Tibial artery (tissue), 4 donors: ENCODE measurements around the gene IARS1.

Source experiments
- DNase-seq, 2 donors: peaks; one replicate each; pipeline ENCODE4 v3.0.0-alpha.2; 2019
- H3K27ac ChIP-seq, 2 donors: fragments of 200-600 bp; sonication (generic) in 1 of 2; 1 replicate in 1 of 2; 2 replicates in 1 of 2; pipeline ENCODE4 v1.5.1; 2018 to 2019; ENCODE audit warnings: mild to moderate bottlenecking in 1 of 2
- H3K27me3 ChIP-seq, 2 donors: fragments of 200-600 bp; sonication (generic) in 1 of 2; one replicate each; pipeline versions ENCODE4 v1.5.1 to v1.6.0; 2016 to 2019
- H3K36me3 ChIP-seq, 3 donors: fragments of 200-600 bp; sonication (generic) in 2 of 3; one replicate each; pipeline ENCODE4 v1.5.1; 2016 to 2019; ENCODE audit warnings: mild to moderate bottlenecking in 2 of 3
- H3K4me1 ChIP-seq, 4 donors: fragments of 200-600 bp; sonication (generic) in 2 of 4; 1 replicate in 3 of 4; 2 replicates in 1 of 4; pipeline ENCODE4 v1.5.1; 2016 to 2019
- H3K4me3 ChIP-seq, 2 donors: fragments of 200-600 bp; sonication (generic) in 1 of 2; 1 replicate in 1 of 2; 2 replicates in 1 of 2; pipeline ENCODE4 v1.5.1; 2018 to 2019; ENCODE audit warnings: mild to moderate bottlenecking in 2 of 2
- H3K9me3 ChIP-seq, 3 donors: fragments of 200-600 bp; sonication (generic) in 1 of 3; one replicate each; pipeline ENCODE4 v1.5.1; 2016 to 2019
- intact Hi-C: fragments of 100-400 bp; cut with DNase I; formaldehyde crosslinking; loops from one replicate; pipeline ENCODE4 v1.15.0; 2023; ENCODE audit warnings: low total_unique reads
- TF ChIP-seq, protein P1 (sequence below), 2 experiments: fragments of 200-600 bp in 1 of 2; fragments of 450-650 bp in 1 of 2; IDR thresholded peaks; one replicate each; pipeline ENCODE4 v1.5.1; 2017 to 2019; ENCODE audit warnings: antibody characterized with exemption in 2 of 2, mild to moderate bottlenecking in 1 of 2, moderate library complexity in 1 of 2

IARS1 gene

DNA sequence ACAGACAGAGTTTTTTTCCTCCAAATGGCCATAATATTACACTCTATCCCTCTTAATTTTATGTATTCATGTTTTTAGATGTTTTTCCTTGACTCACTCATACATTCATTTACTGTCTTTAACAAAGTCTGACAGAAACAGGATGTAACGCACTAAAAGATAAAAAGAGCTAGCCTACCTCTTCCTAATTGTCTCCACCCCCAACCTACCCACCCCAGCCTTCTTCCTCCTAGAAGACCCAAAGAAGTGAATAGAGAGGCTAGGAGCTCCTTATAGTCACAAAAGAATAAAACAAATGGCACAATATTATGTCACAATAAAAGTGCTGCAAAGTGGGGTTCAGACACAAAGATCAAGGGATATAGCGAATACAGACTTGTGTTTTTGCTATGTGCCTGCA lies 30.9 kb upstream of the IARS1 start:
- TF ChIP-seq, protein P1, sequence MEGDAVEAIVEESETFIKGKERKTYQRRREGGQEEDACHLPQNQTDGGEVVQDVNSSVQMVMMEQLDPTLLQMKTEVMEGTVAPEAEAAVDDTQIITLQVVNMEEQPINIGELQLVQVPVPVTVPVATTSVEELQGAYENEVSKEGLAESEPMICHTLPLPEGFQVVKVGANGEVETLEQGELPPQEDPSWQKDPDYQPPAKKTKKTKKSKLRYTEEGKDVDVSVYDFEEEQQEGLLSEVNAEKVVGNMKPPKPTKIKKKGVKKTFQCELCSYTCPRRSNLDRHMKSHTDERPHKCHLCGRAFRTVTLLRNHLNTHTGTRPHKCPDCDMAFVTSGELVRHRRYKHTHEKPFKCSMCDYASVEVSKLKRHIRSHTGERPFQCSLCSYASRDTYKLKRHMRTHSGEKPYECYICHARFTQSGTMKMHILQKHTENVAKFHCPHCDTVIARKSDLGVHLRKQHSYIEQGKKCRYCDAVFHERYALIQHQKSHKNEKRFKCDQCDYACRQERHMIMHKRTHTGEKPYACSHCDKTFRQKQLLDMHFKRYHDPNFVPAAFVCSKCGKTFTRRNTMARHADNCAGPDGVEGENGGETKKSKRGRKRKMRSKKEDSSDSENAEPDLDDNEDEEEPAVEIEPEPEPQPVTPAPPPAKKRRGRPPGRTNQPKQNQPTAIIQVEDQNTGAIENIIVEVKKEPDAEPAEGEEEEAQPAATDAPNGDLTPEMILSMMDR (IDR thresholded peaks at IDR 0.05), result no peak
- DNase-seq, result no peak
- Histone ChIP-seq H3K36me3 (peaks cover 27 to 32% (median 31%) of the 10 kb centered on the region in 3 donors), H3K27me3 (no peaks in the 10 kb centered on the region), H3K4me1 (peaks cover 0 to 22% (median 18%) of the 10 kb centered on the region in 4 donors), H3K9me3 (no peaks in the 10 kb centered on the region), H3K4me3 (peak overlapping the region; percentile 67 to 70), H3K27ac (peak overlapping the region; percentile 90 to 91)
- intact Hi-C loops, result no loop called here

DNA sequence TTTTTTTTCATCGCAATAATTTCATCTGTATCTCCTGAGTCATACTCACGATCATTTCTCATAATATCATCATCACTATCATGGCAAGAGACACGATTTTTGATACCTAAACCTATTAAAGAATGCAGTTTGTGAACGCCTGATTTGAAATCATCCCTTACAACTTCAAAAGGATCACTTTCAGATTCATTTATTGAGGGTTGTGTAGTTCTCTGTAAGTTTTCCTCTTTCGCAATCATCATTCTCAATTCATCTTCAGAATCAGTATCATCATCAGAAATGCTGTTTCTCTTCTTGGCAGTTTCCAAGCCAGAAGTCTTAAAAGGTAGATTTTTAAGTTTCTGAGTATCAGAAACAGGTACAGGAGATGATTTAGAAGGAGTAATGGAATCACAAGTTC lies 22.0 kb upstream of the IARS1 start:
- H3K27me3 ChIP-seq, result no peaks in the 10 kb centered on the region
- no peaks in the 10 kb centered on the region for H3K9me3 ChIP-seq
- peaks cover 47 to 80% (median 69%) of the 10 kb centered on the region in 3 donors for H3K36me3 ChIP-seq
- intact Hi-C loops, result no loop called here
- no peak for DNase-seq
- H3K27ac ChIP-seq, result no peak overlapping the region
- no peak overlapping the region for H3K4me3 ChIP-seq
- TF ChIP-seq, protein P1 (IDR thresholded peaks at IDR 0.05), result no peak
- no peaks in the 10 kb centered on the region for H3K4me1 ChIP-seq

DNA sequence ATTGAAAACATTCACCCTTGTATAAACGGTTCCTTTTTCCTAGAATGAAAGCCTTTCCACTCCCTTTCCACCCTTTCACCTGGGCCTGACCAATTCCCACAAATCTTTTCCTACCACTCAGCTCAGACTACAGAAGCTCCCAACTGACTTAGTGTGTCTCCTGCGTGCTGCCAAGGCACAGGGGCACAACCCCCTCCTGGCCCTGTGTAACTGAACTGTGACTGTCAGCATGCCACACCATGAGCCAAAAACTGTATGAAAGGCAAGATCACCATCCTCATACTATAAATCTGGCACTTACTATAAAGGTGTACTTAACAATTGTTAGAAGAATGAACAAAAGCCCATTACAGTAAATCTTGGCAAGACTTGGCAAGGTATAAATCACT lies 20.1 kb upstream of the IARS1 start:
- no peak for DNase-seq
- no peak overlapping the region for H3K4me3 ChIP-seq
- TF ChIP-seq, protein P1 (IDR thresholded peaks at IDR 0.05), result no peak
- intact Hi-C loops, result no loop called here
- H3K27ac ChIP-seq, result no peak overlapping the region
- H3K9me3 ChIP-seq, result no peaks in the 10 kb centered on the region
- peaks cover 48 to 80% (median 69%) of the 10 kb centered on the region in 3 donors for H3K36me3 ChIP-seq
- H3K27me3 ChIP-seq, result no peaks in the 10 kb centered on the region
- no peaks in the 10 kb centered on the region for H3K4me1 ChIP-seq

DNA sequence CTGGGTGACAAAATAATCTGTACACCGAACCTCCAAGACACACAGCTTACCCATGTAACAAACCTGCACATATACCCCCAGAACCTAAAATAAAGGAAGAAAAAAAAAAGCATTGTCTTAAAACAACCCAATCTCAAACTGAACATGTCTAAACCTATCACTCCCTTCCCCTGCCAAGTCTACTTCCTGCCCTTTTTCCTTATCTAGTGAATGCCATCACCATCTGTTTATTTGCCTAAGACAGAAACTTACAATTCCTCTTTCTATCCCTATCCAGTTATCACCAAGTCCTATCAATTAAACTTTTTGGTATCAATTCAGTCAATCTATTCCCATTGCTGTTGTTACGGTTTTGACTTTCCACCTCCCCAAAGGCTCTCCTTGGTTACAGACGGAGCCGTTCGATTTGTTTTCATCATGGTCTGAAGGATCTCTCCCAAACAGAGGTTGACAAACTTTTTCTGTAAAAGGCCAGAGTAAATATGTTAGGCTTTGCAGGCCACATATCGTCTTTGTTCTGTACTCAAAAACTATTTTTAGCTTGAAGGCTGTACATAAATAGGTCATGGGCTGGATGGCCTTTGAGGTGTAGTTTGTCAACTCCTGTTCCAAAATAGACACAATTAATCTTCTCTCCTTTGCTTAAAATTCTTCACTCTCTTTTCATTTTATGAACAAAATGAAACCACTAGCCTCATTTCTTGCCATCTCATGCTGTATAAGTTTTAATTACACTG lies 19.6 kb upstream of the IARS1 start:
- Histone ChIP-seq H3K27me3 (no peaks in the 10 kb centered on the region), H3K27ac (no peak overlapping the region), H3K4me1 (no peaks in the 10 kb centered on the region), H3K9me3 (no peaks in the 10 kb centered on the region), H3K4me3 (no peak overlapping the region), H3K36me3 (peaks cover 48 to 80% (median 69%) of the 10 kb centered on the region in 3 donors)
- TF ChIP-seq, protein P1 (IDR thresholded peaks at IDR 0.05), result no peak
- no peak for DNase-seq
- intact Hi-C loops, result no loop called here

DNA sequence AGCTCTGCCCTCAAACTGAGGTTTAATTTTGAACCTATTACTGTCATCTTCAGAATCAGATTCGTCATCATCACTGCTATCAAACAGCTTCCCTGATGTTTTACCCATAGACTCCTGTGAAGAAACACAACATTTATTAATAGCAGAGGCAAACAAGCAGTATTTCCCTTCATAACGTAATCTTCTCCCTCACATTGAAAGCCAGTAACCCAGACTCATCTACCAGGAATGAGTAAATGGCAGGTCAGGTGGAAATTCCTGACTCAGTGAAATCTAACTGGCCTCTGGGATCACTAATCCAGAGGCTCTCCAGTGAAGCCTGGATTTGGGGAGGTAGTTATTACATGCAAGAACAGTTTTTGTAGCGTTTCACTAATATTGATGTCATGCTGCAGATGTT lies 17.1 kb upstream of the IARS1 start:
- TF ChIP-seq, protein P1 (IDR thresholded peaks at IDR 0.05), result no peak
- no peak for DNase-seq
- intact Hi-C loops, result no loop called here
- Histone ChIP-seq H3K4me1 (no peaks in the 10 kb centered on the region), H3K27ac (no peak overlapping the region), H3K4me3 (no peak overlapping the region), H3K27me3 (no peaks in the 10 kb centered on the region), H3K9me3 (no peaks in the 10 kb centered on the region), H3K36me3 (peaks cover 63 to 80% (median 69%) of the 10 kb centered on the region in 3 donors)
